Activated naive CD4-positive, alpha-beta T cell treated with anti-CD3 and anti-CD28 coated beads, Interleukin-2, amount 50 U/mL, for 16 hours (primary cell): ENCODE results near the gene TAF3.

Experiments used
- DNase-seq: peaks from one replicate; pipeline ENCODE4 v3.0.0-alpha.2; 2020

TAF3 gene

GRCh38 chr10:8060704-8061121, 242.4 kb downstream of the TAF3 start:
- no peak for DNase-seq

GRCh38 chr10:8061274-8062211, 243.2 kb downstream of the TAF3 start:
- DNase-seq = no peak

- DNase-seq = no peak
Measured at GRCh38 chr10:8063128-8063908, 245.0 kb downstream of the TAF3 start.

- no peak for DNase-seq
Measured at GRCh38 chr10:8063935-8064334, 245.6 kb downstream of the TAF3 start.

GRCh38 chr10:8064436-8064835, 246.1 kb downstream of the TAF3 start:
- DNase-seq = no peak

GRCh38 chr10:8065651-8066050, 247.3 kb downstream of the TAF3 start:
- no peak for DNase-seq

GRCh38 chr10:8066124-8066523, 247.8 kb downstream of the TAF3 start:
- no peak for DNase-seq
